Measurements from ENCODE around the gene PACS2.

The PACS2 gene

GRCh38 chr14:105389534-105389933 lies 75.0 kb downstream of the PACS2 start (continued):
- TF ChIP-seq TSHZ2 (CRISPR knock-in tag; IDR thresholded peaks at IDR 0.05) = no peak

- no peak for TF ChIP-seq ZNF565 (CRISPR knock-in tag; conservative IDR thresholded peaks at IDR 0.05; ENCODE audit: low read depth)
- TF ChIP-seq PPARA (CRISPR knock-in tag; IDR thresholded peaks at IDR 0.05; ENCODE audit: borderline replicate concordance) = no peak
- no peak for TF ChIP-seq ZFP3 (CRISPR knock-in tag; IDR thresholded peaks at IDR 0.05)
- no peak for TF ChIP-seq TCF4 (CRISPR knock-in tag; IDR thresholded peaks at IDR 0.05; ENCODE audit: borderline replicate concordance)
- TF ChIP-seq GLIS3 (CRISPR knock-in tag; IDR thresholded peaks at IDR 0.05) = no peak
- no peak for TF ChIP-seq RARB (CRISPR knock-in tag; IDR thresholded peaks at IDR 0.05)
- no peak for TF ChIP-seq POU6F1 (CRISPR knock-in tag; IDR thresholded peaks at IDR 0.05; ENCODE audit: borderline replicate concordance, low read depth)
- TF ChIP-seq CSDC2 (CRISPR knock-in tag; IDR thresholded peaks at IDR 0.05) = no peak
- TF ChIP-seq ZNF70 (CRISPR knock-in tag; IDR thresholded peaks at IDR 0.05) = no peak
- TF ChIP-seq ZNF8 (CRISPR knock-in tag; IDR thresholded peaks at IDR 0.05) = no peak
- no peak for TF ChIP-seq PATZ1 (CRISPR knock-in tag; IDR thresholded peaks at IDR 0.05; ENCODE audit: borderline replicate concordance)
- TF ChIP-seq ESRRG (CRISPR knock-in tag; IDR thresholded peaks at IDR 0.05) = no peak
- TF ChIP-seq TSHZ2 (CRISPR knock-in tag; IDR thresholded peaks at IDR 0.05) = no peak
- no peak for TF ChIP-seq ARNTL (CRISPR knock-in tag; IDR thresholded peaks at IDR 0.05; ENCODE audit: borderline replicate concordance, low read depth)
- TF ChIP-seq OSR1 (CRISPR knock-in tag; IDR thresholded peaks at IDR 0.05) = no peak
- no peak for ATAC-seq
Measured at GRCh38 chr14:105389976-105390848, 75.7 kb downstream of the PACS2 start.

GRCh38 chr14:105390849-105391500 lies 76.4 kb downstream of the PACS2 start:
- ATAC-seq = no peak
- TF ChIP-seq OSR1 (CRISPR knock-in tag; IDR thresholded peaks at IDR 0.05) = no peak
- no peak for TF ChIP-seq CSRNP3 (CRISPR knock-in tag; IDR thresholded peaks at IDR 0.05)
- TF ChIP-seq ZFP30 (CRISPR knock-in tag; IDR thresholded peaks at IDR 0.05) = no peak
- TF ChIP-seq CSDC2 (CRISPR knock-in tag; IDR thresholded peaks at IDR 0.05) = no peak
- no peak for TF ChIP-seq TOX (CRISPR knock-in tag; IDR thresholded peaks at IDR 0.05; ENCODE audit: borderline replicate concordance)
- no peak for TF ChIP-seq PPARA (CRISPR knock-in tag; IDR thresholded peaks at IDR 0.05; ENCODE audit: borderline replicate concordance)
- no peak for TF ChIP-seq TSHZ2 (CRISPR knock-in tag; IDR thresholded peaks at IDR 0.05)
- no peak for TF ChIP-seq TCF4 (CRISPR knock-in tag; IDR thresholded peaks at IDR 0.05; ENCODE audit: borderline replicate concordance)
- TF ChIP-seq CREB5 (CRISPR knock-in tag; IDR thresholded peaks at IDR 0.05; ENCODE audit: low read depth) = no peak
- TF ChIP-seq GLIS3 (CRISPR knock-in tag; IDR thresholded peaks at IDR 0.05) = no peak
